CD4-positive, alpha-beta memory T cell (primary cell): ENCODE data around the gene VPS26B. TPM values are rescaled to one million over a fixed set of nuclear protein-coding genes. Genes with fewer than 3 reads are reported as not detected.
A peak's percentile ranks its signal among the peaks of the same experiment; 100 is the strongest.

ENCODE experiments used
- CTCF ChIA-PET: fragments of 350-600 bp; sonication (Branson Sonifier 250); formaldehyde crosslinking; loops from one replicate; lab custom pipeline; 2021; ENCODE audit warnings: inconsistent platforms; ENCODE audit not compliant: partially characterized antibody; lab: Charles Lee
- POLR2A ChIA-PET: fragments of 350-600 bp; sonication (Branson Sonifier 250); formaldehyde crosslinking; loops from one replicate; lab custom pipeline; 2021; ENCODE audit not compliant: partially characterized antibody; lab: Charles Lee
- DNase-seq, 5 donors: peaks; one replicate each; pipeline versions ENCODE4 v3.0.0 to v3.0.0-alpha.2; 2020 to 2022; ENCODE audit warnings: mixed read lengths in 1 of 5
- H3K27ac ChIP-seq: one replicate; pipeline ENCODE4 v1.7.0; 2013; ENCODE audit warnings: low read depth, low read length
- H3K27me3 ChIP-seq: 2 replicates; pipeline ENCODE4 v1.7.0; 2013; ENCODE audit warnings: mild to moderate bottlenecking, low read length, moderate library complexity; ENCODE audit not compliant: insufficient read depth
- H3K36me3 ChIP-seq: 2 replicates; pipeline ENCODE4 v1.7.0; 2013; ENCODE audit warnings: mild to moderate bottlenecking, low read length, moderate library complexity; ENCODE audit not compliant: insufficient read depth
- H3K4me1 ChIP-seq: 2 replicates; pipeline ENCODE4 v1.7.0; 2013; ENCODE audit warnings: mild to moderate bottlenecking, low read length, moderate library complexity; ENCODE audit not compliant: insufficient read depth
- H3K4me3 ChIP-seq, 2 donors: one replicate each; pipeline ENCODE4 v1.7.0; 2013; ENCODE audit warnings: low read length in 2 of 2, mild to moderate bottlenecking in 1 of 2
- H3K9me3 ChIP-seq, 2 donors: one replicate each; pipeline ENCODE4 v1.7.0; 2013; ENCODE audit warnings: low read length in 2 of 2, control low read depth in 1 of 2; ENCODE audit not compliant: control insufficient read depth in 1 of 2
- H3K27ac Mint-ChIP-seq, 7 donors: one replicate each; pipeline ENCODE4 v1.8.0; 2020 to 2021; ENCODE audit warnings: mixed read lengths in 7 of 7, mild to moderate bottlenecking in 6 of 7, inconsistent platforms in 3 of 7, moderate library complexity in 3 of 7
- H3K27me3 Mint-ChIP-seq, 2 donors: one replicate each; pipeline ENCODE4 v1.8.0; 2020 to 2021; ENCODE audit warnings: mixed read lengths in 2 of 2
- H3K36me3 Mint-ChIP-seq, 2 donors: one replicate each; pipeline ENCODE4 v1.8.0; 2020 to 2021; ENCODE audit warnings: mixed read lengths in 2 of 2, inconsistent platforms in 1 of 2, mild to moderate bottlenecking in 1 of 2
- H3K4me1 Mint-ChIP-seq, 4 donors: one replicate each; pipeline ENCODE4 v1.8.0; 2020 to 2021; ENCODE audit warnings: mixed read lengths in 4 of 4, mild to moderate bottlenecking in 1 of 4
- H3K4me3 Mint-ChIP-seq, 8 donors: one replicate each; pipeline ENCODE4 v1.8.0; 2020 to 2021; ENCODE audit warnings: mixed read lengths in 8 of 8, mild to moderate bottlenecking in 7 of 8, moderate library complexity in 6 of 8, inconsistent platforms in 3 of 8
- H3K9me3 Mint-ChIP-seq, 8 donors: one replicate each; pipeline ENCODE4 v1.8.0; 2020 to 2021; ENCODE audit warnings: mixed read lengths in 8 of 8, mild to moderate bottlenecking in 5 of 8, inconsistent platforms in 3 of 8, moderate library complexity in 1 of 8
- intact Hi-C: fragments of 100-400 bp; cut with micrococcal nuclease; formaldehyde crosslinking; loops from one replicate; pipeline ENCODE4 v1.15.1; 2023
- polyA plus RNA-seq, 2 donors: library from polyadenylated mRNA; unstranded; fragments of 300-500 nt; fragmentation: Illumina TruSeq; gene quantifications; one replicate each; pipeline ENCODE4 v1.2.3, GENCODE V29; 2021
- total RNA-seq, 2 experiments: library from RNA; stranded (reverse); gene quantifications; one replicate each; pipeline ENCODE4 v1.2.3, GENCODE V29; 2021

VPS26B gene
- total and polyA plus RNA-seq, 4 experiments from 2014 or later: 49.6 to 76.6 (median 64.4) TPM

DNA sequence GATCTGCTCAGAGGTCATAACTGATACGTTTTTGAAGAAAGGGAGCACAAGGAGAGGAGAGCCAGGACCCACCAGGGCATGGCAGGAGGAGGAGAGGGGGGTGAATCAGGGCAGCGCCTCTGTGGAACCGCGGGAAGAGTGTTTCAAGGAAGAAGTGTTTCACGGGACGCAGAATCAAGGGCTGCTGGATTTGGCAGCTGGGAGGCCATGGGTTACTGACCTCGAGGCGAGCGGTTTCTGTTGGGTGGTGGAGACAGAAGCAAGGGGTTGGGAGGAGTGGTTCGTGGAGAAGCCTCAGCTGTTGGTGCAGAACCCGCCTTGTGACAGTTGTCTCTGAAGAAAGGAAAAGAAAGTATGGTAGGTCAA, 13.1 kb downstream of the VPS26B start:
- Mint-ChIP-seq H3K27me3 (no peaks in the 10 kb centered on the region), H3K9me3 (no peaks in the 10 kb centered on the region), H3K4me3 (no peak overlapping the region), H3K4me1 (peaks cover 1 to 5% (median 4%) of the 10 kb centered on the region in 4 donors), H3K27ac (peak overlapping the region in 1 of 7 donors; percentile 70), H3K36me3 (peaks cover 37 to 66% of the 10 kb centered on the region in 2 donors)
- no peak overlapping the region for H3K27ac ChIP-seq
- POLR2A ChIA-PET: no interaction called here
- CTCF ChIA-PET: no interaction called here
- DNase-seq: no peak
- H3K36me3 ChIP-seq: peaks cover 60% of the 10 kb centered on the region
- peaks cover 1% of the 10 kb centered on the region for H3K4me1 ChIP-seq
- intact Hi-C loops: no loop called here
- H3K9me3 ChIP-seq: no peaks in the 10 kb centered on the region
- H3K4me3 ChIP-seq: no peak overlapping the region
- no peaks in the 10 kb centered on the region for H3K27me3 ChIP-seq

DNA sequence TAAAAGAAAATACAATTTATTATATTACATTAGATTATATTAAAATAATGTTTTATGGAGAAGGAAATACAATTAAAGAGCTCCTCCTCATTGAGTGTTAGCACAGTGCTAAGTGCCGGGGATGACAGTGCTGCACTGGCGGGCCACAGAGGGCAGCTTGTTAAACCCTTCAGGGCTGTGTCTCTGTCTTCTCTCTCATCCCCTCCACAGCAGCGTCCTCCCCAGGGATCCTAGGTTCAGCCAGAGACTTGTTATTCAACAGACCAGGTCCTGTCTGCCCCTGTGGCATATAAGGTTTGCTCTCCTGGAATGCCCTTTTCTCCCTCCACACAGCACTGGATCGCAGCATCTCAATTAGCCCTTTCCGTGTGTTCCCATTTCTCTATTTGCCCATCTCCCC, 14.5 kb downstream of the VPS26B start:
- Histone ChIP-seq H3K27me3 (no peaks in the 10 kb centered on the region), H3K4me3 (no peak overlapping the region), H3K27ac (no peak overlapping the region), H3K9me3 (no peaks in the 10 kb centered on the region), H3K4me1 (no peaks in the 10 kb centered on the region), H3K36me3 (peaks cover 71% of the 10 kb centered on the region)
- ChIA-PET CTCF (interaction anchor here (1.5 kb wide), 1 partner anchor 15 kb away, joined by 6 read pairs; the partner anchor contains the start of gene ACAD8), POLR2A (interaction anchor here (1.0 to 1.3 kb wide), 4 partner anchors 12 to 16 kb away, joined by 3 to 7 read pairs (median 4); partner anchors contain the start of genes NCAPD3 and VPS26B)
- H3K4me1 Mint-ChIP-seq: no peaks in the 10 kb centered on the region
- H3K36me3 Mint-ChIP-seq: peaks cover 44 to 73% of the 10 kb centered on the region in 2 donors
- intact Hi-C loops: no loop called here
- no peak for DNase-seq
- H3K27ac Mint-ChIP-seq: no peak overlapping the region
- no peaks in the 10 kb centered on the region for H3K27me3 Mint-ChIP-seq
- H3K9me3 Mint-ChIP-seq: no peaks in the 10 kb centered on the region
- no peak overlapping the region for H3K4me3 Mint-ChIP-seq

- no peaks in the 10 kb centered on the region for H3K27me3 ChIP-seq
- Mint-ChIP-seq H3K4me1 (no peaks in the 10 kb centered on the region), H3K27ac (peak overlapping the region in 1 of 7 donors; percentile 8), H3K36me3 (peaks cover 41 to 79% of the 10 kb centered on the region in 2 donors), H3K4me3 (no peak overlapping the region), H3K9me3 (no peaks in the 10 kb centered on the region), H3K27me3 (no peaks in the 10 kb centered on the region)
- DNase-seq: no peak
- no peak overlapping the region for H3K27ac ChIP-seq
- no peaks in the 10 kb centered on the region for H3K4me1 ChIP-seq
- no peak overlapping the region for H3K4me3 ChIP-seq
- no peaks in the 10 kb centered on the region for H3K9me3 ChIP-seq
- intact Hi-C loops: no loop called here
- POLR2A ChIA-PET: interaction anchor here (2.0 kb wide), 1 partner anchor 16 kb away, joined by 8 read pairs; the partner anchor contains the start of genes NCAPD3 and VPS26B
- CTCF ChIA-PET: interaction anchor here (0.6 to 1.5 kb wide), 4 partner anchors 14 to 32 kb away, joined by 3 to 6 read pairs (median 4); partner anchors contain the start of genes NCAPD3 and VPS26B
- peaks cover 69% of the 10 kb centered on the region for H3K36me3 ChIP-seq
Measured at GRCh38 chr11:134240592-134240991, 16.1 kb downstream of the VPS26B start.

DNA sequence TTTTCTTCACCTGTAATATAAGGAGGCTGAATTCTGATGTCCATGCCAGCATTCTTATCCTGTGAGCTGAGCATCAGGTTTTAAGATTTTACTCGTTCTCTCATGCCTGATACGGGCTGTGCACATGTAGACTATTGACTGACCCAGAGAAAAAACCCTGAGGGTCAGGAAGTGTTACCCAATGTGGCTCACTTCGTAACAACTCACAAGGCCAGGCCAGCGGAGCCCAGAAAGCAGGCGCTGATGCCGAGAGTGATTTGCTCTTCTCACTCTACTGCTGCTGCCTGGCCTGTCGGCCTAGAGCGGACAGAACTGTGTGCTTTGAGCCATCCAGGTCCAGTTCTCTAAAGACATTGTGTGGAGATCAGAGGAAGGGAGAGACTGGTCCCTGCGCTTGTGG, 17.9 kb downstream of the VPS26B start:
- no peaks in the 10 kb centered on the region for H3K4me1 Mint-ChIP-seq
- no peak for DNase-seq
- H3K27me3 Mint-ChIP-seq: no peaks in the 10 kb centered on the region
- Histone ChIP-seq H3K4me1 (no peaks in the 10 kb centered on the region), H3K27ac (no peak overlapping the region), H3K36me3 (peaks cover 63% of the 10 kb centered on the region), H3K27me3 (no peaks in the 10 kb centered on the region), H3K4me3 (no peak overlapping the region), H3K9me3 (no peaks in the 10 kb centered on the region)
- intact Hi-C loops: no loop called here
- peak overlapping the region in 4 of 7 donors; percentile 4 to 59 (median 18) for H3K27ac Mint-ChIP-seq
- H3K4me3 Mint-ChIP-seq: no peak overlapping the region
- CTCF ChIA-PET: no interaction called here
- POLR2A ChIA-PET: no interaction called here
- H3K9me3 Mint-ChIP-seq: no peaks in the 10 kb centered on the region
- H3K36me3 Mint-ChIP-seq: peaks cover 39 to 80% of the 10 kb centered on the region in 2 donors

GRCh38 chr11:134243913-134244312, 19.4 kb downstream of the VPS26B start:
- DNase-seq: no peak
- Histone ChIP-seq H3K27me3 (no peaks in the 10 kb centered on the region), H3K27ac (no peak overlapping the region), H3K4me1 (no peaks in the 10 kb centered on the region), H3K4me3 (no peak overlapping the region), H3K9me3 (no peaks in the 10 kb centered on the region), H3K36me3 (peaks cover 67% of the 10 kb centered on the region)
- POLR2A ChIA-PET: interaction anchor here (0.6 to 2.6 kb wide), 2 partner anchors 19 to 30 kb away, joined by 3 to 19 read pairs; partner anchors contain the start of genes NCAPD3 and VPS26B
- intact Hi-C loops: loop anchor here (1.0 to 2.0 kb wide), 2 partner anchors 19 to 37 kb away; partner anchors contain the start of gene VPS26B
- Mint-ChIP-seq H3K9me3 (no peaks in the 10 kb centered on the region), H3K27ac (peak overlapping the region in 1 of 7 donors; percentile 22), H3K4me3 (no peak overlapping the region), H3K27me3 (no peaks in the 10 kb centered on the region), H3K4me1 (no peaks in the 10 kb centered on the region), H3K36me3 (peaks cover 43 to 86% of the 10 kb centered on the region in 2 donors)
- CTCF ChIA-PET: interaction anchor here (0.6 to 1.6 kb wide), 11 partner anchors 12 to 316 kb away, joined by 3 to 9 read pairs (median 3); partner anchors contain the start of genes GLB1L3, NCAPD3 and VPS26B

DNA sequence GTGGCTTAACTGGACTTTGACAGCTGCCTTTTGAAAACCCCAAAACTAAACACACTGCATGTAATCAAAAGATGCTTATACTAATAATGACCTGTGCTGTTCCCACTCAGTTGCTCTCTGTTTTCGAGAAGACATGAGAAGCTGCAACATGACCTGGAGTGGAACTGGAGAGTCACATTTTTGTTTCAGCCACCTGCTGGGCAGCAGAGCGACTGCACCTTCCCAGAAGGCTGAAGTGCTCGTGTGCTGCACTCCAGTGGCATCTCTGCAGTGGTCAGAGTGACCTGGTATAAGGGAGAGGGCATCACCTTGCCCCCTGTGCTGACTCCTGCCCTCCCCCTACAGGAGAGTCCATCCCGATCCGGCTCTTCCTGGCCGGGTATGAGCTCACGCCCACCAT, 20.1 kb downstream of the VPS26B start:
- Histone ChIP-seq H3K9me3 (no peaks in the 10 kb centered on the region), H3K4me3 (no peak overlapping the region), H3K27me3 (no peaks in the 10 kb centered on the region), H3K4me1 (no peaks in the 10 kb centered on the region), H3K36me3 (peaks cover 69% of the 10 kb centered on the region), H3K27ac (no peak overlapping the region)
- H3K27me3 Mint-ChIP-seq: no peaks in the 10 kb centered on the region
- no peaks in the 10 kb centered on the region for H3K4me1 Mint-ChIP-seq
- CTCF ChIA-PET: interaction anchor here (0.6 to 1.6 kb wide), 11 partner anchors 13 to 317 kb away, joined by 3 to 9 read pairs (median 3); partner anchors contain the start of genes GLB1L3, NCAPD3 and VPS26B
- no peak overlapping the region for H3K4me3 Mint-ChIP-seq
- POLR2A ChIA-PET: interaction anchor here (2.6 kb wide), 1 partner anchor 20 kb away, joined by 19 read pairs; the partner anchor contains the start of genes NCAPD3 and VPS26B
- DNase-seq: peak in 2 of 5 donors; percentile 17 to 19
- peaks cover 44 to 85% of the 10 kb centered on the region in 2 donors for H3K36me3 Mint-ChIP-seq
- H3K9me3 Mint-ChIP-seq: no peaks in the 10 kb centered on the region
- peak overlapping the region in 1 of 7 donors; percentile 43 for H3K27ac Mint-ChIP-seq
- intact Hi-C loops: loop anchor here (1.0 to 2.0 kb wide), 2 partner anchors 20 to 37 kb away; partner anchors contain the start of gene VPS26B

DNA sequence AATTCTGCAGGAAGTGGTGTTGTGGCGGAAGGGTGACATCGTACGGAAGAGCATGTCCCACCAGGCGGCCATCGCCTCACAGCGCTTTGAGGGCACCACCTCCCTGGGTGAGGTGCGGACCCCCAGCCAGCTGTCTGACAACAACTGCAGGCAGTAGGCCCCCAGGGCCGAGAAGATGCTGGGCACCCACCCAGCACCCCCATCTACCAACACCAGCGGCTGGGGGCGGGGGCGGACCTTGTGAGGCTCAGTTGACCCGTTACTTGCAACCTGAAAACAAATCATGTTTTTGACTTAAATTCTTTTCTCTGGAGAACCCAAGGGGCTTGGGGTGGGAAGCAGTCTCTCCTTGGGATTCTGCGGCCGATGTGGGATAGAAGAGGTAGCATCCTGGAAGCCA, 21.0 kb downstream of the VPS26B start:
- DNase-seq: no peak
- Histone ChIP-seq H3K4me1 (no peaks in the 10 kb centered on the region), H3K4me3 (no peak overlapping the region), H3K36me3 (peaks cover 69% of the 10 kb centered on the region), H3K27me3 (no peaks in the 10 kb centered on the region), H3K27ac (no peak overlapping the region), H3K9me3 (no peaks in the 10 kb centered on the region)
- ChIA-PET POLR2A (interaction anchor here (2.6 kb wide), 1 partner anchor 21 kb away, joined by 19 read pairs; the partner anchor contains the start of genes NCAPD3 and VPS26B), CTCF (interaction anchor here (1.6 kb wide), 1 partner anchor 38 kb away, joined by 4 read pairs; no protein-coding TSS in a partner anchor)
- Mint-ChIP-seq H3K27me3 (no peaks in the 10 kb centered on the region), H3K9me3 (no peaks in the 10 kb centered on the region), H3K4me3 (no peak overlapping the region), H3K27ac (no peak overlapping the region), H3K36me3 (peaks cover 39 to 84% of the 10 kb centered on the region in 2 donors), H3K4me1 (no peaks in the 10 kb centered on the region)
- intact Hi-C loops: loop anchor here (2.0 kb wide), 1 partner anchor 21 kb away; the partner anchor contains the start of gene VPS26B
